ENCODE measurements around the gene GTF3C1. TPM values are rescaled to one million over a fixed set of nuclear protein-coding genes. Genes with fewer than 3 reads are reported as not detected.

The GTF3C1 gene
- total RNA-seq, 4 donors from 2014 or later: 29.4 to 52.7 (median 44.4) TPM

GRCh38 chr16:27428026-27428785, 121.5 kb downstream of the GTF3C1 start:
- TF ChIP-seq CTCF (IDR thresholded peaks at IDR 0.05; ENCODE audit: low read depth): no peak

GRCh38 chr16:27427538-27427937, 122.2 kb downstream of the GTF3C1 start:
- TF ChIP-seq CTCF (IDR thresholded peaks at IDR 0.05; ENCODE audit: low read depth): no peak

- no peak for TF ChIP-seq CTCF (IDR thresholded peaks at IDR 0.05; ENCODE audit: low read depth)
Observed at GRCh38 chr16:27426423-27427408, 123.0 kb downstream of the GTF3C1 start.

- no peak for TF ChIP-seq CTCF (IDR thresholded peaks at IDR 0.05; ENCODE audit: low read depth)
Observed at GRCh38 chr16:27425961-27426360, 123.8 kb downstream of the GTF3C1 start.

- no peak for TF ChIP-seq CTCF (IDR thresholded peaks at IDR 0.05; ENCODE audit: low read depth)
Observed at GRCh38 chr16:27424772-27425498, 124.8 kb downstream of the GTF3C1 start.

- TF ChIP-seq CTCF (IDR thresholded peaks at IDR 0.05; ENCODE audit: low read depth): no peak
Observed at GRCh38 chr16:27421961-27422740, 127.6 kb downstream of the GTF3C1 start.

Measured in subcutaneous adipose tissue (tissue), 4 donors.